ENCODE results near the gene PDGFA.
A peak's percentile ranks its signal among the peaks of the same experiment; 100 is the strongest.

PDGFA gene

DNA sequence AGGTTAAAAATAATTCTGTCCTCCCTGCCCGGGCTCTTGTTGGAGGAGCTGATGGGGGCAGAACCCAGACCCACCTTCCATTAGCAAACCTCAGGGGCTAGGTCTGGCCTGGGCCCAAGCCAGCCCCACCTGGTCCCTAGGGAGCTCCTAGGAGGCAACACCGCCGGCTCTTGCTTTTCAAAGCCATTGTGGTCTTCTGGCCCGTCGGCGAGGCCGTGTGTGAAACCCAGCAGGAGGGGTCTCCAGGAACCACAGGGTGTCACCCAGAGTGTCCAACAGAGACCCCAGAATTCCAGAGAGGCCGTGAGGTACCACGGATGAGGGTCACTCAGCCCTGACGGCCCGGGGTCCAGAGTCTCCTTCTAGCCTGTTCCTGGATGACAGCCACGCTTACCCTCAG is 16.6 kb upstream of the PDGFA start:
- no peak for DNase-seq (ENCODE audit: low spot score)

DNA sequence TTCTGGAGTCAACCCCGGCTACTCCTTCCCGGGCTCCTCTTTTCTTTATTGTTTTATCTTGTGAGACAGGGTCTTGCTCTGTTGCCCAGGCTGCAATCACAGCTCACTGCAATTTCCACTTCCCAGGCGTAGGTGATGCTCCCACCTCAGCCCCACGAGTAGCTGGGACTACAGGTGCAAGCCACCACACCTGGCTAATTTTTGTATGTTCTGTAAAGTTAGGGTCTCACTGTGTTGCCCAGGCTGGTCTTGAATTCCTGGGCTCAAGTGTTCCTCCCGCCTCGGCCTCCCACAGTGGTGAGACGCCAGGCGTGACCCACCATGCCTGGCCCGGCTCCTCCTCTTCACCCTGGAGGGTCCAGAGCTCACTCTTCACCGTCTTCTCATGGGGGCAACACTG is 15.3 kb upstream of the PDGFA start:
- no peak for DNase-seq (ENCODE audit: low spot score)

DNA sequence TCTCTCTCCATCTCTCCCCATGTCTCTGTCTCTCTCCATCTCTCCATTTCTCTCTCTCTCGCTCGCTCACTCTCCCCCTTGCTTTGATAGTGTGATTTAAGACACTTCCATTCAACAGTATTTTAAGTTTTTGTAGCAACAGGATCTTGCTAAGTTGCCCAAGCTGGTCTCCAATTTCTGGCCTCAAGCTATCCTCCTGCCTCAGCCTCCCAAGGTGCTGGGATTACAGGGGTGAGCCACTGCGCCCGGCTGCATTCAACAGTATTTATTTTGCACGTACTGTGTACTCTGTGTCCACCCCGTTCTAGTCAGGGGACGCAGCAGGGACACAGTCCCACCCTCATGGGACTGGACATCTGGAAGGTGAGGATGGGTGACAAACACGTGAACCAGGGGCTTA is 14.4 kb upstream of the PDGFA start:
- no peak for DNase-seq (ENCODE audit: low spot score)

DNA sequence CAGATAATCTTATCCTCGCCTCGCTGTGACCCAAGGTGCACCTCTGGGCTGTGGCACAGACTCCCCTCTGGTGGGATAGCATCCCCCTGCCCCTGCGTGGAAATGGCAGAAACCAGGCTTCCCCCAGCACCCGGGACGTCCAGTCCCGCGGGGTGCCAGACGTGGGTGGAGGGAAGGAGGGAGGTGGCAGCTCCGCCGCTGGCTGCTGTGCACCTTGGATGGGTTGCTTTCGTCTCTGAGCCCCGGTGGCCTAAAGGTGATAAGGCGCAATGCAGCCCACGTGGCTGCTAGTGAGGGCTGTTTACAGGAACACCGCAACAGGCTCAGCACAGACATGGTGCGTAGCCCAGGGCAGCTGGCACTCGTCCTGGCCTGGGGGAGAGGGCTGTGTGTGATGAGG is 13.6 kb upstream of the PDGFA start:
- no peak for DNase-seq (ENCODE audit: low spot score)

DNA sequence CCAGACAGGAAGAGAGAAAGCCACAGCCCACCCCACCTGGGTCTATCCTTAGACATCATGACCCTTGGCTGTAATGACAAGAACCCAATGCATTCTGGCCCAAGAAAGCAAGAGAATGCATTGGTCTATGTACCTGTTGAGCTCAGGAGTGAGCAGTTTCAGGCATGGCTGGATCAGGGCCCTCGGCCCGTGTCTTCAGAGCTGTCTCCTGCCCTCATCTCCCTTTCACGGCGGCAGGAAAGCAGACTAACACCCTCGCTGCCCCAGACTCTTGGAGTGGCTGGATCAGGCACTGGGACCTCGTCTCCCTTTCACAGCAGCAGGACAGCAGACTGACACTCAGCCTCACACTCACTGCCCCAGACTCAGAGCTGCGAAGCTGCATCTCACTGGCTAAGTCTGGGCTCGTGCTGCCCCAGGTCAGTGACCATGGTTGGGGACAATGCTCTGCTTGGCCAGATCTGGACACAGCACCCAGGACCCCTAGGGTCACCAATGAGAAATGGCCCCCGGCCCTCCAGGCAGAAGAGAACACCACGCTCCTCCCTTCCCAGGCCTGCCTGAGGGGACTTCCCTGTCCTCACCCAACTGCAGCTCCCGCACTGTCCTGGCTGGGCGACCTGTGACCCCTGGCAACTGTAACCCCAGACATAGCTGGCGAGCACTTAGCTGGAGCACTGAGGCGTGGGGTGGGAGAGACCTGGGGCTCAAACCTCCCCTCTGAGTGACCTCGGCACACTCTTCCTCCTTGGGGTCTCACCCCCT is 12.9 kb upstream of the PDGFA start:
- DNase-seq (ENCODE audit: low spot score) = no peak

DNA sequence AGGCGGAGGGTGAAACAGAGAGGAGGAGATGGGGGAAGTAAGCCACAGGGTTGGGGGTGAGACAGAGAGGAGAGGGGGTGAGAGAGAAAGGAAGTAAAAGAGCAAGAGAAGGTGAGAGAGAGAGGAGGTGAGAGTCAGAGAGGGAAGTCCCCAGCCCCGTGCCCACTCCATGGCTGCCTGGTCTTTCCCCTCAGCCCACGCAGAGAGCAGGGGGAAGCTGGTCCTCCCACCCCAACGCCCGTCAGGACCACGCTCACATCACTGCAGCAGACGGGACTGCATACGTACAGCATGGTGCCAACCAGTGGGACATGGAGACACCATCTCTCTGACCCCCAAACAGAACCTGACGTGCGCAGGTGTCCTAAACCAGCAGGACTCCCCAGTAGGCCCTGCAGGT is 12.1 kb upstream of the PDGFA start:
- DNase-seq (ENCODE audit: low spot score) = no peak

DNA sequence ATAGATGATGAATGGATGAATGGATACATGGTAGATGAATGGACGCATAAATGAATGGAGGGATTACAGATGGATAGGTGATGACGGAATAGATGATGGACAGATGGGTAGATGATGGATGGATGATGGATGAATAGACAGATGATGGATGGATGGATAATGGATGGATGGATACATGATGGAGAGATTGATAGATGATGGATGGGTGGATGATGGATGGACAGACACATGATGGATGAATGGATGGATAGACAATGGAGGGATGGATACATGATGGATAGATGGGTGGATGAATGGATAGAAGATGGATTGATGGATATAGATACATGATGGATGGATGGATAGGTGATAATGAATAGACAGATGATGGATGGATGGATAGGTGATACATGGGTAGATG is 8.8 kb upstream of the PDGFA start:
- DNase-seq (ENCODE audit: low spot score) = no peak

DNA sequence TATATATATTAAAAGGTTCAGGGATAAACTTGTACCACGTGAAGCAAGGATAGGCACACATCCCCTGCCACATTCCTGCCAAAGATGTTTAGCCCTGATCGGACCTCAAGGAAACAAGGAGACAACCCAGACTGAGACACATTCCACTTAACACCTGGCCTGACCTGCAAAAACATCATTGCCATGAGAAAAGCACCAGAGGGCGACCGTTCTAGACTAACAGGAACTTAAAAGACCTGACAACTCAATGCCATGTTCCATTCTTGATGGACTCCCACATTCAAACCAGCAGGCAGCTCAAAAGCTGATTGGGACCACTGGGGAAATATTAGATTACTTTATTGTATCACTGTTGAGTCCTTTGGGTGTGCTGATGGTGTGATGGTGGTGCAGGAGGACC is 8.1 kb upstream of the PDGFA start:
- no peak for DNase-seq (ENCODE audit: low spot score)

DNA sequence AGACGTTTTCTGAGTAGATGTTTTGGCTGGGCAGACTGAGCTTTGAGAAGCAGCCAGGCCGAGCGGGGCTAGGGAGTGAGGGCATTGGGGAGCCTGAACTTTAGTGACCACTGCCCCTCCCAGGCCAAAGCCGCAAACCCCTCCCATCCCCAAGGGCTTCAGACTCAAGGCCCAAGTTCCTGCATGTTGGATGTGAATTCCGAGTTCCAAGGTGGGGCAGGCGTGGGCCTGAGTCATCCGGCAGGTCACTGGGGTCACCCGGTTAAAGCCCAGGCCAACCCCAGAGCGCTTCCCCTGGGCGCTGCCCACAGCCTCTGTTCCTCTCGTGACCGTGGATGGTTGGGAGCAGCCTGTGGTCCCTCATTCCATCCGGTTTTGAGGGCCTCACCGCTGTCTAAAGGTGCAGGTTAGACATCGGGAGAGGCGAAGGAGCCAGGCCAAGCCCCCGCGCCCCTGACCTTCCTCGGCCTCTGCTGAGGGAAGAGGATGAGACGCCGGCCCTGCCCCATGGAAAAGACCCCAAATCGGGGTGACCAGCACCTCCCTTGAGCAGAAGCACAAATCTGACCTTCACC is 6.9 kb upstream of the PDGFA start:
- DNase-seq (ENCODE audit: low spot score) = no peak

DNA sequence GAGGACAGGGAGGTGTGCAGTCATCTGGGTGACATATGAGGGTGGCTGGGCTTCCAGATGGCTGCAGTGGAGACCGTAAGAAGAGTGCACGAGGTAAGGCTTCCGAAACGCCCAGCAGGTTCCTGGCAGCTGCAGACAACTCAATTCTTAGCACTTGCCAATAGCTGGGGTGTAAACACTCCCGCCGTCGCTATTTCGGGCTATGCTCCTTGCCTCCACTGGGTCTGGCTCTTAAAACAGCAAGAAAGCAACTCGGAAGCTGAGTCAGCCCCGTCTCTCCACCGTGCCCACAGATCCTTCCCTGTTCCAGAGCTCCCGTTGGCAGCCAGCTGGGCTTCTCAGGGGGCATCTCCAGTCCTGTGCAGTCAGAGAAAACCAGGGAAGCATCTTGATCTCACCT is 6.1 kb upstream of the PDGFA start:
- DNase-seq (ENCODE audit: low spot score) = no peak

DNA sequence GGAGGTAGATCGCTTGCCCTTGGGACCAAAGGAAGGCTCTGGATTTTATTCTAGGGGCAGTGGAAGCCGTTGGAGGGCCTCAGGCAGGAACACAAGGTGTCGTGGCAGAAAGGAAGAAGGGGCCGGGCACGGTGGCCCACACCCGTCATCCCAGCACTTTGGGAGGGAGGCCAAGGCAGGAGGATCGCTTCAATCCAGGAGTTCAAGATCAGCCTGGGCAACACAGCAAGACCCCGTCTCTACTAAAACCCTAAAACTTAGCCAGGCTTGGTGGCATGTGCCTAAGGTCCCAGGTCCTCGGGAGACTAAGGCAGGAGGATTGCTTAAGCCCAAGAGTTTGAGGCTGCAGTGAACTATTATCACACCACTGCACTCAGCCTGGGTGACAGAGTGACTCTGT is 5.2 kb upstream of the PDGFA start:
- DNase-seq (ENCODE audit: low spot score) = no peak

DNA sequence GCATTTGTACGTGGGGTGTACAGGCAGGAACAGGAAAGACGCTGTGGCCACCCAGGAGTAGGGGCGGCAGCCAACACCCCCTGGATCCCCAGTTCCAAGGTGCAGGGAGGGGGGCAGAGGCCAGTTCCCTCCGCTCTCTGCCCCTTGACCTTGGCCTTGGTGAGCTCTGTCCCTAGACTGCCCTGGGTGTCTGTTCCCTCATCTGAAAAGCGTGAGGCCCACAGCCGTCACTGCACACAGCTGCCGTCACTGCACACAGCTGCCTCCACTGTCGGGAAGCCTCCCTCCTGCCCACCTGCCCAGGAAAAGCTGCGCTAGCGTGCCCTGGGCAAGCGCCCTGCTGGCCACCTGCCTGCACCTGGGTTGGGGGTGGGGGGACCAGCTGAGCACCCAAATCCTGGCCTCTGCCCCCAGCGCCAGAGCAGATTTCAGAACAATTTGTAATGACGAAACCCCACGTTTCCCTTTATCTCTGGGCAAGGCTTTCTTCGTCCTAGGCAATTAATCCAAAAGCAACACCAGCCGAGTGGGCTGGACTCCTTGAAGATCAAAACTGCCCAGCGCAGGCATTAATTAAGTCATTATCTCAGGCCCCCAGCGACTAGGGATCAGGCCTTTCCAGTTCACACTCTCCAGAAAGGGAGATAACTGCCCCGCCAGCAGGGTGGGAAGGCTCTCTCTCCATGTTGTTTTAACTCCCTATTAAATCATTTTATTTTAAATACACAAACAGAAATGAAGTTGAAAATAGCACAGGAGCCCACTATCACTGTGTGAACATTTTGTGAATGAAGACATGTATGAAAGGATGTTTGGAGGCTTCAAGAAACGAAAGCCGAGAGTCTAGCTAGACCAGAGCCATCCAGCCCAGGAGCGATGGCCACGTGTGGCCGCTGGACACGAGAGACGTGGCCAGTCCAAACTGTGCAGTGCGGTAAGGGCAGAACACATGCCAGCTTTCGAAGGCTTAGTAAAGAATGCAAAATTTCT is 4.0 kb upstream of the PDGFA start:
- no peak for DNase-seq (ENCODE audit: low spot score)

DNA sequence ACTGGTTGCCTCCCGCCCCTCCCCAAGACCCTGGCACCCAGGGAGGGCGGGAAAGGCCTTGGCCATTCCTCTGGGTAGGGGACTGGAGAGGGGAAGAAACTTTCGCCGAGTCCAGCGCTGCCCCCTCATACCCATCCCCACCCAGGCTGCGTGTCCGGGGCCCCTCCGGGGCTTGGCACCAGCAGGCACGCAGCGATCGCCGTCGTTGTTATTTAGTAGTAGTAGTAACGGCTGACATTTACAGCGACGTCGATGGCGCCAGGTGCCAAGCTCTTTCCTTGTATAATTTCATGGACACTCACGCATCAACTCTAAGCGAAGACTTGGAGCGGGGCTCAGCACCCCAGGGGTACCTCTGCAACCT is 3.3 kb upstream of the PDGFA start:
- DNase-seq (ENCODE audit: low spot score) = no peak

DNA sequence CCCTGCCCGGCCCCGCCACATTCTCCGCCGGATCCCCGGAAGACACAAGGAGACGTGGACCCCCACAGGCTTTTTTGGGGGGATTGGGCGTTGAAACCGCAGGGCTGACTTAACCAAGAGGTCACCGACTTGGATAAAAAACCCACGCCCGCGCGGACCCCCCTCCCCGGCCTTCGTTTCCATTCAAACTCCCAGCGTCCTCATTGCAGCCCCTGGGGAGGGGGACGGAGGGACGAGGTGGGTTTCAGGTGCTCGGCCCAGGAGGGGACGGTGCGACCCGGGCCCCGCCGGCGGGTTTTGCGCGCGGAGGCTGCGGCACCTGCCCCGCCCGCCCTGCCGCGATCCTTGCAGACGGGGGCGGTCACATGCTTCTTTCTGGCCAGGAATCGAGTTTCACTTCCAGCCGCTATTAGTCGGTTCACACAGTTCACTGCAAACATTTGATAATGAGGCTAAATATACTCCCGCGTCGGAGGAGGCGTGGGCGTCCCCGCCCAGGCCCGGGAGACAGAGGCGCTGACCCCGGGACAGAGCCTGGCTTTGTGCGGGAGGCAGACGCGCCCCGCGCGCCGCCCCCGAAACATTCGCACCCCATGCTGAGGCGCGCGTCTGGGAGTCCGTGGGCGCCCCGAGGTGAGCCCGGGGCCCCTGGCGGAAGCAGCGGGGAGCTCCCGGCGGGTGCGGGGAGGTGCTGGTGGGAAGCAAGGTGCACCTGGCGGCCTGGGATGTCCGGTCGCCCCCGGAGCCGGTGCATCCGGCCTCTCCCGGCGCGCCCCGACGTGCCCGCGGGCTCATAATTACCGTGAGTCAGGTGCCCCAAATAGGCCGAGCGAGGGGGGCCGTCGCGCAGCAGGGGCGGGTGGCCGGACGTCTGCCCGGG is 2.7 kb upstream of the PDGFA start:
- no peak for DNase-seq (ENCODE audit: low spot score)

DNA sequence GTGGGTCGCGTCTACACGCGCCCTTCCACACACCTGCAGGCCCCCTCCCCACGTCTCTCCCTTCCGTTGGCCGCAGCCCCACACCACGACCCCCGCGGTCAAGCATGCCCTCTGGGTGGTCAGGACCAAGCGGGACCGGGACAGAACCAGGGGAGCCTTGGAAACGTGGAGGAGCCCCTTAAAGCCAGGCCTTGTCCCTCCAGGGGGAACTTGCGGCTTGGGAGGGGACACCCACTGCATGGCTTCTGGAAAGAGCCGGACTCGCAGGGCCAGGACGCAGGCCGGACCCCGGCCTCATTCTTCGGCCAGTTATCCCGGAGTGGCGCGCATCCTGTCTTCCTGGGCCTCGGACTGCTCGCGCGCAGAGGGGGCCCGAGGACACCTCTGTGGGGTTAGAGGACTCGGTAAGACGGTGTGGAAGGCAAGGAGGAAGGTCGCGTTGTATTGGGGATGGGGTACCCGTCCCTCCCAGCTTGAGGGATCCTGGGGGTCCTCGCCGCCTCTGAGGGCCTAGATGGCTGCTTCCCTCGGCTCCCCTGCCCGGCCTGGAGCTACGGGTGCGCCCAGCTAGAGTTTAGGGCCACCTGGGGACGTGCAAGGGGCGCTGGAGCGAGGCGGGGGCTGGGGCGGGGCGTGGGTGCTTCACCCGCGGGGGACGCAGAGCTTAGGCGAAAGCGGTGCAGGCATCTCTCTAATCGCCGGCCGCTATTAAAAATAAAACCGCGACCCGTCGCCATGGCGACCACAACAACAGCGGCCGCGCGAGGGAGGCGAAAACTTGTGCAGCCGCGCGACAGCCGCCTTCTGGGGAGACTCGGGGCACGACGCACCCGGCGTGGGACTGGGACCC is 1.8 kb upstream of the PDGFA start:
- no peak for DNase-seq (ENCODE audit: low spot score)

DNA sequence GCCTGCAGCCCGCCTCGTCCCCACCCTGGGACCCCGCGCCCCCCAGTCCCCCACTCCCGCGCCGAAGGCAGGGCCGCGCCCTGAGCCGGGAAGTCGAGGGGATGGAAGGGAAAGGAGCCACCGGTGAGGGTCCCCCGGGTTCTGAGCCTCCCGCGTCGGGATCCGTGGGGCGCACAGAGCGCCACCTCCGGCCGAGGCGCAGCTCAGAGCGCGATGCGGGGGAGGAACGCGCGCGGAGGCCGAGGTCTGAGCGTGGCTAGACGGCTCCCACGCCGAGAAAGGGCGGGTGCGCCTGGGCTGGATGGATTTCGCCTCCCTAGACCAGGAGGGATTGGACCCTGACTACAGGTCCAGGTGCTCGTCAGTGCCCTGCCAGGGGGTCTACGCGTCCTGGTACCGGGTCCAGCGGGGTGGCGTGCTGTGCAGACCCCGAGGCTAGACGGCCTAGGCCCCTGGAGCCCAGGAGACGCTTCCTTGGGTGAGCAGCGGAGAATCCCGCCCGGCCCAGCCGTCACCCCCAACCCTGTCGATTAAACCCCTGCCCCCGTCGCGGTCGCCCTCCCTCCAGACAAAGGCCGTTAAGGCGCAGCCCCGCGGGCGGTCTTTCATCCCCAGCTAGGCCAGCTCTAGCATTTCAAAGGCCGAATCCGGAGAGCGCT is 986 bp upstream of the PDGFA start:
- DNase-seq (ENCODE audit: low spot score) = no peak

DNA sequence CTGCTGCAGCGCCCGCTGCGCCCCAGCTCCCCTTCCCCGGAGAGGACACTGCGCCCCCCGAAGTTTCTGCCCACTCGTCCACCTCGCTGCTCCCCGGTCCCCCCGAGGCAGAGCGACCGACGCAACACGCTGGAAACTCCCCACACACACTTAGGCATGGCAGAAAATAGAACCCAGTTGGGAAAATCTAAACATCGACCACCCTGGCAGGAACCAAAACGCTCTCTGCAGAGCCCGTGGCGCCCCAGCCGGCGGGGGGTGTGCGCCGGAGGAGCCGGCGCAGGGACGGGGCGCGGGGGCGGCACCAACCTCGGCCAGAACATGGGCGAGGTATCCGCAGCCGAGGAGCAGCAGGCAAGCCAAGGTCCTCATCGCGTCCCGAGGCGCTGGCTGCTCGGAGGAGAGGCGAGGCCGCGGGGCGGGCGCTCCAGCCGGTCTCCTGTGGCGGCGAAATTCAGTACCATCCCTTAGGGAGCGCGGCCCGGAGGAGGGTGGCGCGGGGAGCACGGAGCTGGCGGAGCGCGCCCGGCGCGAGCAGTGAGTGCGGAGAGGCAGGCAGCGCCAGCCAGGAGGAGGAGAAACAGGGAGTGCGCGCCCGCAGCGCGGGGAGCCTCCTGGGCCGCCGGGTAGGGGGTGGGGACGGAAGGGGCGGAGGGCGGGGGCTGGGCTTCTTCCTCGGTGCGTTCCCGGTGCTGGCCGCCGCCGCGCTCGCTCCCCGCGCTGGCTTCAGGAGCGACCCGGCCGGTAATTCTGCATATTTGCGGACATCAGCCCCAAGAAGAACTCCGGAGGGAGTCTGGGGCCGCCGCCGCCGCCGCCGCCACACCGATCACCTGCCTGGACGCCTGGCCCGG is 789 bp downstream of the PDGFA start:
- DNase-seq (ENCODE audit: low spot score) = peak; percentile 91

DNA sequence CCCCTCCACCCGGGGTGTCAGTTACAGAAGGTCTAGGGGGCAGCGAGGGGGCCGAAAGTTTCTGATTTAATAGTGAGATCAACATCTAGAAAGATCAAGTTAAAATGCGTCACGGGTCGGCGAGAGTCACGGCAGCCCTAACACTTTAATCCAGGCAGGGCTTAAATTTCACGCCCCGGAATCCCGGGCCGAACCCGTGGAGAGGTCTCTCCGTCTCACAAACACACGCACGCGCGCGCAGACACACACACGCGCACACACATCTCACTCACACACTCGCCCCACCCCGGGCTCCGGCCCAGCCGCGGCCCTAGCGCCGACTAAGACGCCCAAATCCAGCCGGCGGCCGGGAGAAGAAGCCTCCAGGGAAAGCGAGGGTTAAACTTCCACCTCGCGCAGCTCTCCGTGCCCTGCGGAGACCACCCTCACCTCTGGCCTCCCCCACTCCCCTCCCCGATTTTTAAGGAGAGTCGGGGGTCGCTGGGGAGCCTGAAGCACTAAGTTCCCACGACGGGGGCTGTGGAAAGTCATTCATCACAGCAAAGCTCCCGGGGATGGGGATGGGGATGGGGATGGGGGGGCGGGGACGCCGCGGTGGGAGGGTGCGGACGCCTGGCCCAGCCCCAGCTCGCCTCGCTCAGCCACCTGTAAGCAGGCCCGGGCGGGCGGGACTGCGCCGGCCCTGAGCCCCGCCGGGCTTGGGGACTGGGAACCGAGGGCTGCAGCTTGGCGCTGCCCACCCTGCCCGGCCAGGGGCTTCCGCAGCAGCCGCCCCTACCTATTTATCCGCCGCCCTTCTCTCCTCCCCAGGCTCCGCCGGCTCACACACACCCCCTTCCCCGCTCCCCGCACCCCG is 1.6 kb downstream of the PDGFA start:
- DNase-seq (ENCODE audit: low spot score) = peak; percentile 82
